ENCODE data around the gene AMBP. TPM values are rescaled to one million over a fixed set of nuclear protein-coding genes. Genes with fewer than 3 reads are reported as not detected.

AMBP gene
- total and polyA plus RNA-seq, 2 of the 13 experiments (the other 11 are each of a cell fraction or from before 2014, with no cell fraction given) = 1,510 to 2,580 TPM

DNA sequence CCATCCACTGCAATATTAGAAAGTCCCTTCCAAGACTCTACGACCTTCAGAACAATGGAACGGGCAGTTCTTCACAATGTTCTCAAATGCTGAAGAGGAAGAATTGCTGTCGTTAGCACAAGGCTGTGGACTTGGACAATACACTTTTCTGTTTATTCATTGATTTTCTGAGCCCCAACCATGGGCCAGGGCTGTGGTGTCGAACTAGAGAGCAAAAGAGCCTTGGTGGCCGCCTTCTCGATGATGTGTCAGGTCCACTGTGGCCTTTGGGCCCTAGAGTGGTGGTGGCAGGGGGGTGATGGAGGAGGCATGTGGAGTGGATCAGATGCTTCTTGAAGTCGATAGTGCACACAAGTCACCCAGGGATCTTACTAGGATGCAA lies 39.5 kb upstream of the AMBP start (continued):
- 0 out of 2 replicates have a peak, but pooled peaks have one; percentile 30 for TF ChIP-seq ZNF510 (CRISPR knock-in tag; IDR thresholded peaks at IDR 0.05; ENCODE audit: low read depth)
- no peak for TF ChIP-seq ZNF777 (CRISPR knock-in tag; IDR thresholded peaks at IDR 0.05)
- TF ChIP-seq, protein P1, sequence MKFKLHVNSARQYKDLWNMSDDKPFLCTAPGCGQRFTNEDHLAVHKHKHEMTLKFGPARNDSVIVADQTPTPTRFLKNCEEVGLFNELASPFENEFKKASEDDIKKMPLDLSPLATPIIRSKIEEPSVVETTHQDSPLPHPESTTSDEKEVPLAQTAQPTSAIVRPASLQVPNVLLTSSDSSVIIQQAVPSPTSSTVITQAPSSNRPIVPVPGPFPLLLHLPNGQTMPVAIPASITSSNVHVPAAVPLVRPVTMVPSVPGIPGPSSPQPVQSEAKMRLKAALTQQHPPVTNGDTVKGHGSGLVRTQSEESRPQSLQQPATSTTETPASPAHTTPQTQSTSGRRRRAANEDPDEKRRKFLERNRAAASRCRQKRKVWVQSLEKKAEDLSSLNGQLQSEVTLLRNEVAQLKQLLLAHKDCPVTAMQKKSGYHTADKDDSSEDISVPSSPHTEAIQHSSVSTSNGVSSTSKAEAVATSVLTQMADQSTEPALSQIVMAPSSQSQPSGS (CRISPR knock-in tag; IDR thresholded peaks at IDR 0.05) = no peak
- TF ChIP-seq SUZ12 (IDR thresholded peaks at IDR 0.05; ENCODE audit: low read depth, low read length) = no peak
- no peak for TF ChIP-seq MTF1 (CRISPR knock-in tag; IDR thresholded peaks at IDR 0.05)
- no peak for TF ChIP-seq PAX8 (CRISPR knock-in tag; IDR thresholded peaks at IDR 0.05; ENCODE audit: borderline replicate concordance)
- TF ChIP-seq, protein P2, sequence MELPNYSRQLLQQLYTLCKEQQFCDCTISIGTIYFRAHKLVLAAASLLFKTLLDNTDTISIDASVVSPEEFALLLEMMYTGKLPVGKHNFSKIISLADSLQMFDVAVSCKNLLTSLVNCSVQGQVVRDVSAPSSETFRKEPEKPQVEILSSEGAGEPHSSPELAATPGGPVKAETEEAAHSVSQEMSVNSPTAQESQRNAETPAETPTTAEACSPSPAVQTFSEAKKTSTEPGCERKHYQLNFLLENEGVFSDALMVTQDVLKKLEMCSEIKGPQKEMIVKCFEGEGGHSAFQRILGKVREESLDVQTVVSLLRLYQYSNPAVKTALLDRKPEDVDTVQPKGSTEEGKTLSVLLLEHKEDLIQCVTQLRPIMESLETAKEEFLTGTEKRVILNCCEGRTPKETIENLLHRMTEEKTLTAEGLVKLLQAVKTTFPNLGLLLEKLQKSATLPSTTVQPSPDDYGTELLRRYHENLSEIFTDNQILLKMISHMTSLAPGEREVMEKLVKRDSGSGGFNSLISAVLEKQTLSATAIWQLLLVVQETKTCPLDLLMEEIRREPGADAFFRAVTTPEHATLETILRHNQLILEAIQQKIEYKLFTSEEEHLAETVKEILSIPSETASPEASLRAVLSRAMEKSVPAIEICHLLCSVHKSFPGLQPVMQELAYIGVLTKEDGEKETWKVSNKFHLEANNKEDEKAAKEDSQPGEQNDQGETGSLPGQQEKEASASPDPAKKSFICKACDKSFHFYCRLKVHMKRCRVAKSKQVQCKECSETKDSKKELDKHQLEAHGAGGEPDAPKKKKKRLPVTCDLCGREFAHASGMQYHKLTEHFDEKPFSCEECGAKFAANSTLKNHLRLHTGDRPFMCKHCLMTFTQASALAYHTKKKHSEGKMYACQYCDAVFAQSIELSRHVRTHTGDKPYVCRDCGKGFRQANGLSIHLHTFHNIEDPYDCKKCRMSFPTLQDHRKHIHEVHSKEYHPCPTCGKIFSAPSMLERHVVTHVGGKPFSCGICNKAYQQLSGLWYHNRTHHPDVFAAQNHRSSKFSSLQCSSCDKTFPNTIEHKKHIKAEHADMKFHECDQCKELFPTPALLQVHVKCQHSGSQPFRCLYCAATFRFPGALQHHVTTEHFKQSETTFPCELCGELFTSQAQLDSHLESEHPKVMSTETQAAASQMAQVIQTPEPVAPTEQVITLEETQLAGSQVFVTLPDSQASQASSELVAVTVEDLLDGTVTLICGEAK (IDR thresholded peaks at IDR 0.05) = no peak
- TF ChIP-seq, protein P2 (CRISPR knock-in tag; IDR thresholded peaks at IDR 0.05) = no peak
- TF ChIP-seq SNAPC2 (CRISPR knock-in tag; IDR thresholded peaks at IDR 0.05) = no peak
- TF ChIP-seq KAT8 (CRISPR knock-in tag; IDR thresholded peaks at IDR 0.05) = no peak
- TF ChIP-seq ZNF713 (CRISPR knock-in tag; IDR thresholded peaks at IDR 0.05) = no peak
- TF ChIP-seq GLI4 (CRISPR knock-in tag; IDR thresholded peaks at IDR 0.05; ENCODE audit: borderline replicate concordance) = no peak
- no peak for TF ChIP-seq THYN1 (CRISPR knock-in tag; IDR thresholded peaks at IDR 0.05; ENCODE audit: borderline replicate concordance, low read depth)
- TF ChIP-seq TRIM24 (CRISPR knock-in tag; IDR thresholded peaks at IDR 0.05) = no peak
- TF ChIP-seq ZNF768 (CRISPR knock-in tag; IDR thresholded peaks at IDR 0.05) = no peak
- no peak for TF ChIP-seq BRCA1 (CRISPR knock-in tag; IDR thresholded peaks at IDR 0.05)
- TF ChIP-seq, protein P3, sequence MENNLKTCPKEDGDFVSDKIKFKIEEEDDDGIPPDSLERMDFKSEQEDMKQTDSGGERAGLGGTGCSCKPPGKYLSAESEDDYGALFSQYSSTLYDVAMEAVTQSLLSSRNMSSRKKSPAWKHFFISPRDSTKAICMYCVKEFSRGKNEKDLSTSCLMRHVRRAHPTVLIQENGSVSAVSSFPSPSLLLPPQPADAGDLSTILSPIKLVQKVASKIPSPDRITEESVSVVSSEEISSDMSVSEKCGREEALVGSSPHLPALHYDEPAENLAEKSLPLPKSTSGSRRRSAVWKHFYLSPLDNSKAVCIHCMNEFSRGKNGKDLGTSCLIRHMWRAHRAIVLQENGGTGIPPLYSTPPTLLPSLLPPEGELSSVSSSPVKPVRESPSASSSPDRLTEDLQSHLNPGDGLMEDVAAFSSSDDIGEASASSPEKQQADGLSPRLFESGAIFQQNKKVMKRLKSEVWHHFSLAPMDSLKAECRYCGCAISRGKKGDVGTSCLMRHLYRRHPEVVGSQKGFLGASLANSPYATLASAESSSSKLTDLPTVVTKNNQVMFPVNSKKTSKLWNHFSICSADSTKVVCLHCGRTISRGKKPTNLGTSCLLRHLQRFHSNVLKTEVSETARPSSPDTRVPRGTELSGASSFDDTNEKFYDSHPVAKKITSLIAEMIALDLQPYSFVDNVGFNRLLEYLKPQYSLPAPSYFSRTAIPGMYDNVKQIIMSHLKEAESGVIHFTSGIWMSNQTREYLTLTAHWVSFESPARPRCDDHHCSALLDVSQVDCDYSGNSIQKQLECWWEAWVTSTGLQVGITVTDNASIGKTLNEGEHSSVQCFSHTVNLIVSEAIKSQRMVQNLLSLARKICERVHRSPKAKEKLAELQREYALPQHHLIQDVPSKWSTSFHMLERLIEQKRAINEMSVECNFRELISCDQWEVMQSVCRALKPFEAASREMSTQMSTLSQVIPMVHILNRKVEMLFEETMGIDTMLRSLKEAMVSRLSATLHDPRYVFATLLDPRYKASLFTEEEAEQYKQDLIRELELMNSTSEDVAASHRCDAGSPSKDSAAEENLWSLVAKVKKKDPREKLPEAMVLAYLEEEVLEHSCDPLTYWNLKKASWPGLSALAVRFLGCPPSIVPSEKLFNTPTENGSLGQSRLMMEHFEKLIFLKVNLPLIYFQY (CRISPR knock-in tag; IDR thresholded peaks at IDR 0.05; ENCODE audit: borderline replicate concordance) = no peak; the same call in 1 of the 2 replicates
